HepG2 (cell line): ENCODE measurements around the gene VEGFA. TPM values are rescaled to one million over a fixed set of nuclear protein-coding genes. Genes with fewer than 3 reads are reported as not detected.

ENCODE experiments used
- DMAP1 ChIP-seq: IDR thresholded peaks from 2 replicates; pipeline ENCODE4 v1.6.1; 2016
- HDAC6 ChIP-seq: fragments of 200-600 bp; sonication (generic); IDR thresholded peaks from 2 replicates; pipeline ENCODE4 v1.7.0; 2017; ENCODE audit warnings: mild to moderate bottlenecking, antibody characterized with exemption, low read length, low read depth
- IRX3 ChIP-seq: sonication (generic); formaldehyde crosslinking; IDR thresholded peaks from 2 replicates; pipeline ENCODE4 v1.8.1; 2023; ENCODE audit warnings: mild to moderate bottlenecking, low read depth, missing genetic modification reagents, borderline replicate concordance
- KAT7 ChIP-seq: IDR thresholded peaks from 2 replicates; pipeline ENCODE4 v1.6.1; 2018; ENCODE audit warnings: borderline replicate concordance, missing compliant biosample characterization
- MIER3 ChIP-seq: IDR thresholded peaks from 2 replicates; pipeline ENCODE4 v1.6.1; 2016; ENCODE audit warnings: missing compliant biosample characterization, borderline replicate concordance
- POLR2AphosphoS5 ChIP-seq: IDR thresholded peaks from 2 replicates; pipeline ENCODE4 v1.6.1; 2012; ENCODE audit warnings: low read depth, low read length
- POLR2G ChIP-seq: fragments of 200-400 bp; formaldehyde crosslinking; IDR thresholded peaks from 2 replicates; pipeline ENCODE4 v1.6.1; 2018; ENCODE audit warnings: mild to moderate bottlenecking, low read depth, low read length, moderate library complexity
- RNF219 ChIP-seq: sonication (generic); formaldehyde crosslinking; IDR thresholded peaks from 2 replicates; pipeline ENCODE4 v1.5.0; 2020; ENCODE audit warnings: mild to moderate bottlenecking, missing genetic modification reagents
- SCMH1 ChIP-seq: sonication (generic); formaldehyde crosslinking; IDR thresholded peaks from 2 replicates; pipeline ENCODE4 v1.9.0; 2021; ENCODE audit warnings: missing genetic modification reagents, mild to moderate bottlenecking, borderline replicate concordance
- SIN3B ChIP-seq: fragments of 150-350 bp; IDR thresholded peaks from 2 replicates; pipeline ENCODE4 v1.6.1; 2014; ENCODE audit warnings: low read length
- SIX4 ChIP-seq: sonication (generic); formaldehyde crosslinking; IDR thresholded peaks from 2 replicates; pipeline ENCODE4 v1.4.0; 2020; ENCODE audit warnings: missing genetic modification reagents
- TBX3 ChIP-seq: fragments of 450-650 bp; IDR thresholded peaks from 2 replicates; pipeline ENCODE4 v1.6.1; 2017; ENCODE audit warnings: antibody characterized with exemption, mild to moderate bottlenecking, inconsistent platforms, borderline replicate concordance
- ZBTB40 ChIP-seq, 2 experiments: fragments of 450-650 bp in 1 of 2; sonication (generic) in 1 of 2; formaldehyde crosslinking in 1 of 2; IDR thresholded peaks; 2 replicates each; pipeline versions ENCODE4 v1.6.1 to v1.8.0; 2016 to 2022; ENCODE audit warnings: antibody characterized with exemption in 1 of 2, mild to moderate bottlenecking in 1 of 2, missing genetic modification reagents in 1 of 2
- ZNF367 ChIP-seq: sonication (generic); formaldehyde crosslinking; IDR thresholded peaks from 2 replicates; pipeline ENCODE4 v1.4.0; 2020; ENCODE audit warnings: missing genetic modification reagents, borderline replicate concordance
- ZNF616 ChIP-seq: sonication (generic); formaldehyde crosslinking; IDR thresholded peaks from 2 replicates; pipeline ENCODE4 v1.5.0; 2020; ENCODE audit warnings: low read depth, mild to moderate bottlenecking, missing genetic modification reagents
- ZNF790 ChIP-seq: sonication (generic); formaldehyde crosslinking; IDR thresholded peaks from 2 replicates; pipeline ENCODE4 v1.8.0; 2022; ENCODE audit warnings: missing genetic modification reagents, mild to moderate bottlenecking, borderline replicate concordance
- ZNF792 ChIP-seq: IDR thresholded peaks from 2 replicates; pipeline ENCODE4 v1.6.1; 2016
- ZNF800 ChIP-seq: sonication (generic); formaldehyde crosslinking; IDR thresholded peaks from 2 replicates; pipeline ENCODE4 v1.4.0; 2020; ENCODE audit warnings: missing genetic modification reagents
- polyA plus RNA-seq, 8 experiments: library from polyadenylated mRNA; depleted of rRNA in 3 of 8; stranded (reverse) in 7 of 8; unstranded in 1 of 8; fragments of >200 nt; fragmentation: Illumina TruSeq in 4 of 8; extraction: Trizol in 4 of 8; gene quantifications; 2 replicates each; pipeline versions ENCODE4 v1.2.1 to v1.2.3, GENCODE V29; 2011 to 2016; ENCODE audit warnings: low read depth in 4 of 8, missing spikeins in 1 of 8, mixed read lengths in 1 of 8; ENCODE audit not compliant: insufficient read depth in 1 of 8
- total RNA-seq, 5 experiments: library from RNA; depleted of rRNA; stranded (reverse); fragments of >200 nt; fragmentation: Illumina TruSeq; extraction: Trizol; gene quantifications; 2 replicates each; pipeline ENCODE4 v1.2.3, GENCODE V29; 2016; ENCODE audit warnings: low read depth in 1 of 5

VEGFA gene
- total and polyA plus RNA-seq, 2 of the 13 experiments (the other 11 are each of a cell fraction or from before 2014, with no cell fraction given), result 68.1 to 629 TPM

- TF ChIP-seq SIN3B, result no peak
- peak; percentile 57; the same call in 1 of the 2 replicates for TF ChIP-seq POLR2AphosphoS5
- TF ChIP-seq KAT7 (CRISPR knock-in tag), result 0 out of 2 replicates have a peak, but pooled peaks have one; percentile 16
- peak; percentile 3; the same call in 1 of the 2 replicates for TF ChIP-seq DMAP1 (CRISPR knock-in tag)
- TF ChIP-seq ZNF790 (CRISPR knock-in tag), result no peak
- TF ChIP-seq ZNF792 (CRISPR knock-in tag), result no peak
- no peak for TF ChIP-seq HDAC6
- TF ChIP-seq ZNF367 (CRISPR knock-in tag), result no peak
- no peak for TF ChIP-seq ZNF800 (CRISPR knock-in tag)
- TF ChIP-seq RNF219 (CRISPR knock-in tag), result no peak
- no peak; the same call in 1 of the 2 replicates for TF ChIP-seq IRX3 (CRISPR knock-in tag)
- no peak for TF ChIP-seq ZBTB40 (IDR thresholded peaks at IDR 0.05)
- no peak for TF ChIP-seq ZBTB40 (CRISPR knock-in tag; IDR thresholded peaks at IDR 0.05)
- no peak for TF ChIP-seq SIX4 (CRISPR knock-in tag)
- TF ChIP-seq POLR2G, result peak; percentile 40; the same call in 1 of the 2 replicates
- TF ChIP-seq SCMH1 (CRISPR knock-in tag), result no peak
- TF ChIP-seq ZNF616 (CRISPR knock-in tag), result no peak
- TF ChIP-seq MIER3 (CRISPR knock-in tag), result no peak
- TF ChIP-seq TBX3, result no peak
Observed at GRCh38 chr6:43772681-43773049, 2.7 kb downstream of the VEGFA start (continued).
